Globus pallidus (tissue), 1 donor: ENCODE results near the gene GRM5.
"Not testable (repeated sequence)": the region's sequence is repeated elsewhere in the genome, so short reads cannot be mapped to it uniquely, and the experiment has no call there.

Experiments
- DNase-seq: peaks from one replicate; pipeline ENCODE4 v3.0.0-alpha.2; 2015; ENCODE audit warnings: low spot score

GRM5 gene

DNA sequence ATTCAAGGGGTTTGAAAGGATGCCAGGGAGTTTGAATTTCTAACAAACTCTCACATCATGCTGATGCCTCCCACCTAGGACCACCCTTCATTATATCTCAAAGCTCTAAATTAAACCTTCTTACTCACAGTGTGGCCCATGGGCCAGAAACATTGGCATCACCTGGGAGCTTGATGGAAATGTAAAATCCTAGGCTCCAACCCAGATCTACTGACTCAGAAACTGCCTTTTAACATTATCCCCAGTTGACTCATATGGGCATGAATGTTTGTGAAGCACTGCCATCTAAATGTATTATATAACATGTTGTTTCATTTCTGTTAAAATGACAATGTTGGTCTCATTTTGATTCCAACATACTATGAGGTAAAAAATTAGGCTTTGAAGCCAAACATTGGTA is 90.3 kb downstream of the GRM5 start:
- DNase-seq: not testable (repeated sequence)

- no peak for DNase-seq
Measured at GRCh38 chr11:88972210-88972609, 93.6 kb downstream of the GRM5 start.

- DNase-seq: not testable (repeated sequence)
Measured at GRCh38 chr11:88961621-88962020, 104.2 kb downstream of the GRM5 start.

DNA sequence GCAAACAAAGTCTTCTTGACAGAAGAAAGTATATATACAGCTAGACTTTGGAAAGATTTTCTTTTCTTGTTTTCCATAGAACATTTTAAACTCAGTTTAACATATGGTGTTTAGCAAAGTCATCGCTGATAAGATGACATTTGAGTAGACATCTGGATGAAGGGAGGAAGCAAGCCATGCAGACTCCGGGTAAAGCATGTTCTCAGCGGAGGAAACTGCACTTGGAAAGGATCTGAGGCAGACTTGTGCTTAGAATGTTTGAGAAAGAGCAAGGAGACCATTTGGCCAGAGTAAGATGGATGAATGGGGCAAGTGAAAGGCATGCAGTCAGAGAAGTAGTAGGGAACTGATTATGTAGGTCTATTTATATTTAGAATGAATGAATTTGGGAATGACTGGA is 105.9 kb downstream of the GRM5 start:
- not testable (repeated sequence) for DNase-seq

DNA sequence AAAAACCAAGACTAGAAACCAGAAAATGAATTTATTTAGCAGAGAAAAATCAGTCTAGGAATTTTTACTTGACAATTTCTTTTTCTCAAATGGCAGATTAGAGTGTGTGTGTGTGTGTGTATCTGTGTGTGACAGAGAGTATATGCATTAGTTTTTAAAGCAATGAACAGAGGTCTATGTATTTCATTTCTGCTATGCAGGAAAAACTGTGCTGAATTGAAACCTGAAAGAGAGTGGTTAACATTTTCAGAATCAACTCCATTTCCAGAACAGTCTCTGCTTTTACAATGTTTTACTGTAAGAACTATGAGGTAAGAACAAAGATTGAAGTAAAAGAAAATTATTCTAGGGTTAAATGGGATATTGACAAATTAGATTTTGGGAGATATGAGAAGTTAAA is 114.8 kb downstream of the GRM5 start:
- DNase-seq: no peak

DNA sequence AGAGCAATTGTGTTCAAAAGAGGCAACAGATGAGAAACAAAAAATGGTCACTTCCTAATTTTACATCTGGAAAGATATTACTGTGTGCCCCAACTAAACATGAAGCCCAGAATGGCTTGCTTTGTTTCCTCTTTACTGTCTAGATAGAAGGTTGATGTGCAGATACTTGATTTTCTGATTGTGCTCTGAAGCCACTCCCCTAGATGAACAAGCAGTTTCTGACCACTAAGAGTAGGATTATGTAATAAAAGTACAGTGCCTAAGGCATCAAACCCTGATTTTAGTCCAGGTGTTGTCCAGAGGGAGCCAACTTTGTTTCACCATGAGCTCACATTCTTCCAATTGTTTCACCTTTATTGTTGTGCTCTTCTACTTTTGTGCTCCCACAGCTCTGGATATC is 116.9 kb downstream of the GRM5 start:
- not testable (repeated sequence) for DNase-seq

DNA sequence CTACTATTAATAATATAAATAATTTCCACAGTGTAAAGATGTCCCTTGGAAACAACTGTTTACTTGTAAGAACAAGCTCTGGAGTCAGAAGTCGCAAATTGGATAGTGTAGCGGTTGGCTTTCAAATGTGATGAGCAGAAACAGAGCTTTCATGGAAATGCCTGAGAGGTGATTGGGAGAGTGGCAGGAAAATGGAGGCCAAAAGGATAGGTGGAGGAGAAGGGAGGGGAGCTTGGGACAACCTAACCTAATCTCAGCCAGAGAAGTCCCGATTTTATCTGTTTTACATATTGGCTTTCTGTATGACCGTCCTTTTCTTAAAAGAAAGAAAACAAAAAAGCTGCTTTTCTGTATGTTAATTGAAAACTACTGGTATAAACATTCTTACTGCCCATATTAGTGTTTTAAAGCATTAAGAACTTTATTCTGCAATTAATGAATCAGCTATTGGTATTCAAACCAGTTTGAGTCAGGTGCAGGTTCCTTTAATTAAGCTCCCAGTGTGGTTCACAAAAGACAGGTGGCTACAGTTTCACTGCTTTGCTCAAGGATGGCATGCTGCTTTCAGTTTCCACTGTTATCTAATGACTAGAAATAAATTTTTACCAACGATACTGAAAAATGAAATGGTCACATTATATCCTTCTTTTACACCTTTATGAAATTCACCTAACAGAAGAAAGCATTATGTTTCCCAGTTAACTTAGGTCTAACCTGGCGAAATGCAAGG is 117.8 kb downstream of the GRM5 start:
- DNase-seq: not testable (repeated sequence)

DNA sequence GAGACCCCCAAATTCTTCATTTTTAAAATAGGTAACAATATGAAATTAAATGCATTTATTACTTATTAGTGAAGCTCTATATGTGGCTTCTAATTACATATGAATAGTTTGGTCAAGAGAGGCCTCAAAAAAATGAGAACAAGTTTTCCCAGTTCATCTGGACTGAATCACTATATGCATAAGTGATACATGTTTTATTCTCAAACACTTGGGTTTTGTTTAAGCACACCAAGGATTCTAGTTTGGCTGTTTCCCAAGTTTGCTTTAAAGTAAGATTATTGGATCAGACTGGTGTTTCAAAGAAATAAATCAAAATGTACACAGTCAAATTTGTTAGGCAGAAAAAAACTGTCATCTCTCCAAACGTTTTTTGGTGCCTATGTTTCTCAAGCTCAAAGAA is 136.1 kb downstream of the GRM5 start:
- not testable (repeated sequence) for DNase-seq

- DNase-seq: not testable (repeated sequence)
Measured at GRCh38 chr11:88917065-88917464, 148.7 kb downstream of the GRM5 start.

GRCh38 chr11:88909500-88909899 is 156.3 kb downstream of the GRM5 start:
- no peak for DNase-seq

DNA sequence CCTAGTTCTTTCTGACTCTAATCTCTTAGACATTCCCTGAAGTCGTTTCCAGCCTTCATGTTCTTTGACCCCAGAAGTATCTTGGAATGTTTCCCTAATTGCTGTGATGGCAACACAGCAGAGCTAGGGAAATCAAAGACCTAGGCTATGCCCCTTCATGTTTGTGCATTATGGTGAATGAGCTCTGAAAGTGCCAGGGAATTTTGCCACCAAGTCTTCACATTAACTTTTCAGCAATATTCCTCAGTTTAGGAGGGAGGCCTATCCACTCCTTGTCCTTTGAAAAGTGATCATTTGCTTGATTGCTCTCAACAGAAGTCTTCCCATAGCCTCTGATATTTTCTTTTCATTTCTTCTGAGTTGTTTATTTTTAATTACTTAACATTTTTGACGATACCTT is 164.3 kb downstream of the GRM5 start:
- not testable (repeated sequence) for DNase-seq

DNA sequence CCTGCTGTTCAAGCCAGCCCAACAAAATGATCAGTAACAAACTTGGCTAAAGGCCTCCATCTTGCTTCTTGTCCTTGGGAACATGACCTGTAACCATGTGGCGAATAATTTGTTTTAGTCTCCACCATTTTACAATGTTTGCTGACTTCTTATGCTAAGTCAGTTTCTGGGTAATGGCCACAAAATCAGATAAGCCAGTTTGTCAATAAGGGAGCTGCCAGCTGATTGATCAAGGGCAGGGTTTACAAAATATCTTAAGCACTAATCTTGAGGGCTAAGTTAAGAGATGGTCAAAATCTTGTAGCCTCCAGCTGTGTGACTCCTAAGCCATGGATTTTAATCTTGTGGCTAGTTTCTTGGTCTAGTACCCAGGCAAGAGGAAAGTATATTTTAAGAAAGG is 176.9 kb downstream of the GRM5 start:
- not testable (repeated sequence) for DNase-seq

- DNase-seq: no peak
Measured at GRCh38 chr11:88886796-88887195, 179.0 kb downstream of the GRM5 start.

- DNase-seq: not testable (repeated sequence)
Measured at GRCh38 chr11:88882800-88883199, 183.0 kb downstream of the GRM5 start.

DNA sequence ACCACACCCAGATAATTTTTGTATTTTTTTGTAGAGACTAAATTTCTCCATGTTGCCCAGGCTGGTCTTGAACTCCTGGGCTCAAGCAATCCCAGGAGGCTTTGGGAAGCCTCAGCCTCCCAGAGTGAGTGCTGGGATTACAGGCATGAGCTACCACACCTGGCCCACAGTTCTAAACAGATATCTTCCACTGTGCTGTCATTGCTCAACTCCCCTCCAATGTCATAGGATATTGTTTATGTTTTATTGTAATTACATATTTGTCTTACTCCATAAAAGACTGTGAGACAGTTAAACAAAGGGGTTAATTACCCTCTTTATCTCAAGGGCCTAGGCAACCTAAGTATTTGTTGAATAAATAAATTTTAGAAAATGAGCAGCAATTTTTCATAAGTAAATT is 204.2 kb downstream of the GRM5 start:
- no peak for DNase-seq

GRCh38 chr11:88860431-88860830 is 205.4 kb downstream of the GRM5 start:
- DNase-seq: peak; percentile 62

- DNase-seq: not testable (repeated sequence)
Measured at GRCh38 chr11:88853963-88854362, 211.8 kb downstream of the GRM5 start.

GRCh38 chr11:88851547-88851946 is 214.2 kb downstream of the GRM5 start:
- not testable (repeated sequence) for DNase-seq

DNA sequence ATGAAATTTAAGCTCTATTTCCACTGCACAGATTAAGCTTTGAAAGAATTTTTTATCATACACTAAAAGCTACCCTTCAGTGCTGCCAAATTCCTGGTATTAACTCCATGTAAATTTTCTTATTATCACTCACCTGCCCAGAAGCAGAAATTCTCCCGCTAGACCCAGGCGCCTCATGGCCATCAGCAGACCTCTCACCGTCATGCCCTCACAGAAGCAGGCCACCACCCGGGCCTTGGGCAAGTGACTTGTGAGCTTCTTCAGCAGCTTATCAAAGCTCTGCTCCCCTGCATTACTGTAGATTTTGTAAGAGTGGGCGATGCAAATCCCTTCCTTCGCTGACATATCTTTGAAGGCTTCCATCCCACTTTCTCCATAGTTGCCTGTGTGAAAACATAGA is 216.0 kb downstream of the GRM5 start:
- not testable (repeated sequence) for DNase-seq

DNA sequence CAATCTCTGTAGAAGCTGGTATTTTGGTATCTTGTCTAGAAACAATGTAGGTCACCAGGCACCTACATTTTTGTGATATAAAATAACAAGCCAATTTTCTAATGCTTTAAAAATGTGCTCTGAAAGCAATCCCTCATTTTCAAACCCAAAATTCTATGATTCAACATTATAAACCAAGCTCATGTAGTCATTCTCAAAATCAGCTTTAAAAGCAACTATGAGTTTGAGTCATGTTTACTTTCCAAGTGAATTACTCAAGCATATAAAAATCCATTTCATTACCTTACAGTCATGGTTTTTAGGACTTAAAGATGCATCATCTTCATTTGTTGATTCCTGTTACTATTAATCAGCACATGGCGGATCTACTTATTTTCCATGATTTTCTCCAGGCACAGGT is 216.4 kb downstream of the GRM5 start:
- DNase-seq: no peak

GRCh38 chr11:88846266-88846665 is 219.5 kb downstream of the GRM5 start:
- DNase-seq: not testable (repeated sequence)

GRCh38 chr11:88844941-88845340 is 220.8 kb downstream of the GRM5 start:
- not testable (repeated sequence) for DNase-seq

GRCh38 chr11:88843766-88844426 is 221.9 kb downstream of the GRM5 start:
- not testable (repeated sequence) for DNase-seq

GRCh38 chr11:88838139-88838538 is 227.6 kb downstream of the GRM5 start:
- DNase-seq: not testable (repeated sequence)
